ENCODE measurements around the gene MKRN2OS. TPM values are rescaled to one million over a fixed set of nuclear protein-coding genes. Genes with fewer than 3 reads are reported as not detected.

MKRN2OS gene
- total RNA-seq, result not detected

DNA sequence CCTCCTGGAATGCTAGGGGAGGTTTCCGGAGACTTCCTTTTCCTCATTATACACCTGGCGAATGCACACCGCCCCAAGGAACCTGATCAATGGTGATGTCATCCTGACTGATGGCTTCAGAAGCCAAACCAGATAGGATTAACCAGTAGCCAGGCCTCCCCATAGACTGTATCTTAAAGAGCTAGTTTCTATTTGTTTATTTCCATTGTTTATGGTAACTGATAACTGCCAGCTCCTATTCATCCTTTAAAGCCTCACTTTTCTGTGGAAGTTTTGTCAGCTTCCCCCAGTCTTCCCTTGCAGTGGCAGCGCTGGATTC lies at the start of gene MKRN2OS:
Gene MKRN2OS, minus strand, starts transcription at position 27 of the 319 bp plus-strand sequence. CDS start 35 bp downstream, outside the sequence.
- no peak for ATAC-seq

GRCh38 chr3:12593473-12593872 lies 48.2 kb upstream of the MKRN2OS start:
- Mint-ChIP-seq H3K9me3 (no peaks in the 10 kb centered on the region), H3K36me3 (peaks cover 7 to 10% of the 10 kb centered on the region in 2 donors), H3K27ac (peak overlapping the region; percentile 81 to 94)
- ATAC-seq (no peak), DNase-seq (ENCODE audit: low spot score in 2 of 2) (no peak)

More for the DNA sequence above, at the start of gene MKRN2OS:
- no peaks in the 10 kb centered on the region for H3K36me3 Mint-ChIP-seq
- DNase-seq (ENCODE audit: low spot score in 2 of 2), result no peak
- no peak within 1 kb of the TSS for H3K27ac Mint-ChIP-seq
- H3K9me3 Mint-ChIP-seq, result no peaks in the 10 kb centered on the region

GRCh38 chr3:12591997-12592715 lies 46.9 kb upstream of the MKRN2OS start:
- H3K27ac Mint-ChIP-seq, result peak overlapping the region; percentile 25 to 85
- DNase-seq (ENCODE audit: low spot score in 2 of 2), result no peak
- peak in 1 of 2 donors; percentile 34 for ATAC-seq
- H3K36me3 Mint-ChIP-seq, result peaks cover 7 to 10% of the 10 kb centered on the region in 2 donors
- H3K9me3 Mint-ChIP-seq, result no peaks in the 10 kb centered on the region

DNA sequence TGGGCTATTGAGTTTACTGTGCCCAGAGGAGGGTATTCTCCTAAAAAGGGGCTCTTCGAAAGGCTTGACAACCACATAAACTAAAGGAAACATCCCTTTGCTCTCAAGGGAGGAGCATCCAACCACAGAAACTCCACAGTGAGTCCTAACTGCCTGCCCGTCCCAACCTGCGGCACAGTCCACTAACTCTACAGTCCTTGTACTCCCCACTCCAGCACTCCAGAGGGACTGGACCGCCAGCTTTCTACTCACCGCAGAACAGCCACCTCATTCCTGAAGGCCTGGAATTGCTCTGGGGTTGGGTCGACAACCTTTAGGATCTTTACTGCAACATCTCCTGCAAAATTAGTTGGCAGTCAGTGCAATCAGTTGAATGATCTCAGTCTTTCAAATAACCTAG lies 46.2 kb upstream of the MKRN2OS start:
- Mint-ChIP-seq H3K27ac (peak overlapping the region in 1 of 2 donors; percentile 85), H3K36me3 (peaks cover 7 to 10% of the 10 kb centered on the region in 2 donors), H3K9me3 (no peaks in the 10 kb centered on the region)
- no peak for ATAC-seq
- no peak for DNase-seq (ENCODE audit: low spot score in 2 of 2)

DNA sequence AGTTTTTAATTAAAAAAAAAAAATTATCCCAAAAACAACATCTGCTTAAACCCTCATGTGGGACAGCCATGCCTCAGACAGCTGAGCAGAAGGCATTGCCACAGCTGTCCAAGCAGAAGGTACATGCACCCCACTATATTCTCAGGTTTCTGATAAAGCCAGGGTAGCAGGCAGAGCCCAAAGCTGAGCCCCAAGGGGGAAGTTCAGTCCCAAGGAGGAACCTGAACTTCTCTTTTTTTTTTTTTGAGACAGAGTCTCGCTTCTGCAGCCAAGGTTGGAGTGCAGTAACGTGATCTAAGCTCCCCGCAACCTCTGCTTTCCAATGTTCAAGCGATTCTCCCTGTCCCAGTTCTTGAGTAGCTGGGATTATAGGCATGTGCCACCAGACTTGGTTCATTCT lies 44.8 kb upstream of the MKRN2OS start:
- H3K27ac Mint-ChIP-seq, result no peak overlapping the region
- ATAC-seq, result no peak
- no peak for DNase-seq (ENCODE audit: low spot score in 2 of 2)
- no peaks in the 10 kb centered on the region for H3K9me3 Mint-ChIP-seq
- H3K36me3 Mint-ChIP-seq, result peaks cover 7 to 10% of the 10 kb centered on the region in 2 donors

DNA sequence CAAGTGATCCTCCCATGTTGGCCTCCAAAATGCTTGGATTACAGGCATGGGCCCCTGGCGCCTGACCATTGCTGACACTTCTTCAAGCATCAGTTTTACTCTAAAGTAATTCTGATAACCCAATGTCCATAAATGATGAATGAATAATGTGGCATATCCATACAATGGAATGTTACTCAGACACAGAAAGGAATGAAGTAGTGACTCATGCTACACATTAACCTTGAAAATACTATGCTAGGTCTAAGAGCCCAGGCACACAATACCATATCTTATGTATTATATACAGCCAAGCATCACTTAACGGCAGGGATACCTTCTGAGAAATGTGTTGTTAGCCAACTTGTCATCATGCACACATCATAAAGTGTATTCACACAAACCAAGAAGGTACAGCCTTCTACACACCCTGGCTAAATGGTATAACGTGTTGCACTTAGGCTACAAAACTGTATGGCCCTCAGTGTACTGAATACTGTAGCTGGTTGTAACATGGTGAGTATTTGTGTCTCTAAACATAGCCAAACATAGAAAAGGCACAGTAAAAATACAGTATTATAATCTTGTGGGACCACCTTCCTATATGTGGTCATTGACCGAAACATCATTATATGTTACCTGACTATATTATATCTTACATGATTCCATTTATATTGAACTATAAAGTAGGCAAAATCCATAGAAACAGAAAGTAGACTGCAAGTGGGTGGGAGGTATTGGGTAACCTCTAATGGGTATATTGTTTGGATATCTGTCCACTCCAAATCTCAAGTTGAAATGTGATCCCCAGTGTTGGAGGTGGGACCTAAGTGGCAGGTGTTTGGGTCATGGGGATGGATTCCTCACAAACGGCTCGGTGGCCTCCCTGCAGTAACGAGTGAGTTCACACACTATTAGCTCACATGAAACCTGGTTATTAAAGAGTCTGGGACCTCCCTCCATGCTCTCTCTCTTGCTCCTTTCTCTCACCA lies 43.0 kb upstream of the MKRN2OS start:
- H3K9me3 Mint-ChIP-seq, result no peaks in the 10 kb centered on the region
- DNase-seq (ENCODE audit: low spot score in 2 of 2) (no peak), ATAC-seq (peak in 1 of 2 donors; percentile 52)
- H3K27ac Mint-ChIP-seq, result peak overlapping the region; percentile 71 to 82
- H3K36me3 Mint-ChIP-seq, result peaks cover 8 to 13% of the 10 kb centered on the region in 2 donors

DNA sequence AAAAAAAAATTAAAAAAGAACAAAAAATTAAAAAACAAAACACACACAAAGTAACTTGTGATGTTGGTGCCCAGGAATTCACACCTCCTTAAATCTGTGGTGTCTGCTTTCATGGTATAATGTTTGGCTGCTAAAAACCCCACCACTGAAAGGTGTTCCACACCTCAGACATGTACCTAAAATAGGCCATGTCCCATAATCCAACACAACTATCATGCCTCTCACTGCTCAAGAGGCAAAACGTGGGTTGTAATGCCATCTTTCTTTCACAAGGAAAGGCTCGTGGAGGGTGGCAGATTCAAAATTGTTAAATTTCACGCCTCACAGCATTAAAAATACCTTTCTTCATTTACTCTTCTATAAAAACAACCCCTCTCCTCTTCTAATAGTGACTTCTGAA lies 41.1 kb upstream of the MKRN2OS start:
- H3K9me3 Mint-ChIP-seq, result no peaks in the 10 kb centered on the region
- peak overlapping the region in 1 of 2 donors; percentile 41 for H3K27ac Mint-ChIP-seq
- H3K36me3 Mint-ChIP-seq, result peaks cover under 1 to 13% of the 10 kb centered on the region in 2 donors
- ATAC-seq, result no peak
- no peak for DNase-seq (ENCODE audit: low spot score in 2 of 2)

- DNase-seq (ENCODE audit: low spot score in 2 of 2) (no peak), ATAC-seq (no peak)
- peak overlapping the region in 1 of 2 donors; percentile 72 for H3K27ac Mint-ChIP-seq
- peaks cover 2 to 13% of the 10 kb centered on the region in 2 donors for H3K36me3 Mint-ChIP-seq
- H3K9me3 Mint-ChIP-seq, result no peaks in the 10 kb centered on the region
Observed at GRCh38 chr3:12585970-12586369, 40.7 kb upstream of the MKRN2OS start.

DNA sequence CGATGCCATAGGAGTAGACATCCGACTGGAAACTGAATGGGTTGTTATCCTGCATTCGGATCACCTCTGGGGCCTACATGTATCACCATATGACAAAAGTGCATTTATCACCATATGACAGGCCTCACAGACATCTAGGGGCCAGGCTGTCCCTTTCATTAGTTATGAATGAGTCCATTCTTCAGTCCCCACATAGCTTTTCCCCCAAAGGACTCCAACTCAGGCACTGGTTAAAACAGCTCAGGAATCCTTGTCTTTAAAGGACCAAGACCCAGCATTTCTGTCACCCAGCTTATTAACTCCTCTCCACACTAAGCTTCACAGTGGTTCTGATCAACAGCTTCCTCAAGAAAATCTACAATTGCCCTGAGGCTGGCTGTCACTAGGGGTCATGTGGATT lies 39.9 kb upstream of the MKRN2OS start:
- Mint-ChIP-seq H3K36me3 (peaks cover 6 to 13% of the 10 kb centered on the region in 2 donors), H3K9me3 (no peaks in the 10 kb centered on the region), H3K27ac (peak overlapping the region in 1 of 2 donors; percentile 29)
- DNase-seq (ENCODE audit: low spot score in 2 of 2) (no peak), ATAC-seq (no peak)

GRCh38 chr3:12584083-12584482 lies 38.8 kb upstream of the MKRN2OS start:
- DNase-seq (ENCODE audit: low spot score in 2 of 2), result no peak
- Mint-ChIP-seq H3K27ac (peak overlapping the region; percentile 48 to 74), H3K36me3 (peaks cover 9 to 15% of the 10 kb centered on the region in 2 donors)

DNA sequence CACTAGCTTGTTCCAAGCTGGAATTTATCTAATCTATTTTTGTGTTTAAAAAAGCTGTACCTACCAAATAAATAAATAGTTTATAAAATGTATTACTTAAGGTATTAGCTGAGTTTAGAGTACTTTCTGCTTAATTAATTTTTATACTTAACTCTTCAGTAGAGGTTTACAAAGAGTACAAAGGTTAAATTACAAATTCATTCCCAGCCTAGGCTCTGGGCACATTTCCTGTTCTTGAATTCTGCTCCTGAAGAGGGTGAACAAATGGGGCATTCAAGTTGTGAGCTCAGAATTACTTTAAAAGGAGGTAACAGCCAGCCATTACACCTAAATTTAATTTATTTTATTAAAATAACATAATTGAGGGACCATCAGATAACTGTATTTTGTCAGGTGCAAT lies 38.0 kb upstream of the MKRN2OS start:
- DNase-seq (ENCODE audit: low spot score in 2 of 2) (no peak), ATAC-seq (no peak)
- H3K9me3 Mint-ChIP-seq, result no peaks in the 10 kb centered on the region
- H3K36me3 Mint-ChIP-seq, result peaks cover 7 to 22% of the 10 kb centered on the region in 2 donors
- no peak overlapping the region for H3K27ac Mint-ChIP-seq

More at GRCh38 chr3:12584083-12584482, 38.8 kb upstream of the MKRN2OS start:
- H3K9me3 Mint-ChIP-seq, result no peaks in the 10 kb centered on the region
- no peak for ATAC-seq

- peak overlapping the region; percentile 23 to 43 for H3K27ac Mint-ChIP-seq
- H3K36me3 Mint-ChIP-seq, result peaks cover 9 to 23% of the 10 kb centered on the region in 2 donors
- no peaks in the 10 kb centered on the region for H3K9me3 Mint-ChIP-seq
- ATAC-seq (no peak), DNase-seq (ENCODE audit: low spot score in 2 of 2) (no peak)
Observed at GRCh38 chr3:12582730-12583129, 37.4 kb upstream of the MKRN2OS start.

- DNase-seq (ENCODE audit: low spot score in 2 of 2) (no peak), ATAC-seq (no peak)
- H3K27ac Mint-ChIP-seq, result peak overlapping the region; percentile 67 to 93
- peaks cover 0 to 7% of the 10 kb centered on the region in 2 donors for H3K9me3 Mint-ChIP-seq
- peaks cover 35 to 49% of the 10 kb centered on the region in 2 donors for H3K36me3 Mint-ChIP-seq
Observed at GRCh38 chr3:12579905-12580304, 34.6 kb upstream of the MKRN2OS start.

- DNase-seq (ENCODE audit: low spot score in 2 of 2) (no peak), ATAC-seq (no peak)
- H3K9me3 Mint-ChIP-seq, result peaks cover 0 to 7% of the 10 kb centered on the region in 2 donors
- peaks cover 35 to 53% of the 10 kb centered on the region in 2 donors for H3K36me3 Mint-ChIP-seq
- peak overlapping the region; percentile 67 to 93 for H3K27ac Mint-ChIP-seq
Observed at GRCh38 chr3:12579456-12579855, 34.2 kb upstream of the MKRN2OS start.

DNA sequence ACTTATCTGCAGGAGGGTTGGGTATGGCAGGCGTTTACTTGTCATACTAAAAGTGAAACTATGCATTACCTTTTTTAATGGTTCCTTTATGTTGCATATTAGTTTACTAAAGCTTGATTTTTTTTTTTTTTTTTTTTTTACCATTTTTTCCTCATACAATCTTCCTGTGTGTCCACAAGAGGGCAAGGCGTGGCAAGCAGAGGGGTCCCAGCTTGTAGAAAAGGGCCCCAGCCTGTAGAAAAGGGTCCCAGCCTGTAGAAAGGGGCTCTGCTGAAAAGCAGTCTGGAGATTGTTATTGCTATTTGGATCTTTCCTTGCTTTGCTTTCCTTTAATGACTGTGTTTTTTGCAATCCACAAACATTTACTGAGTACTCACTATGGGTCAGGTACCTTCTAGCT lies 33.4 kb upstream of the MKRN2OS start:
- Mint-ChIP-seq H3K27ac (peak overlapping the region in 1 of 2 donors; percentile 93), H3K36me3 (peaks cover 33 to 60% of the 10 kb centered on the region in 2 donors), H3K9me3 (peaks cover 0 to 7% of the 10 kb centered on the region in 2 donors)
- DNase-seq (ENCODE audit: low spot score in 2 of 2) (no peak), ATAC-seq (no peak)

DNA sequence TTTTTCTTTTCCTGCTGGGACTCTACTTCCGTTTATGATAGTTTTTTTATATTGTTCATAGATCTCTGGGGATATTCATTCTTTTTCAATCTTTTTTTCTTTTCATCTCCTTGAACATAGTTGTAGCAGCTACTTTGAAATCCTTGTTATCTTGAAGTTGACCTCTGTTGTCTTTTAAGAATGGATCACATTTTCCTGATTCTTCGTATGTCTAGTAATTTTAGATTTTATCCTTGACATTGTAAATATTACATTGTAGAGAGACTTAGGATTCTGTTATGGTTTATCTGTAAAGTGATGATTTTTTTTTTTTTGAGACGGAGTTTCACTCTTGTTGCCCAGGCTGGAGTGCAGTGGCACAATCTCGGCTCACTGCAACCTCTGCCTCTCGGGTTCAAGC lies 32.1 kb upstream of the MKRN2OS start:
- Mint-ChIP-seq H3K27ac (no peak overlapping the region), H3K9me3 (peaks cover 0 to 7% of the 10 kb centered on the region in 2 donors)
- no peak for ATAC-seq

DNA sequence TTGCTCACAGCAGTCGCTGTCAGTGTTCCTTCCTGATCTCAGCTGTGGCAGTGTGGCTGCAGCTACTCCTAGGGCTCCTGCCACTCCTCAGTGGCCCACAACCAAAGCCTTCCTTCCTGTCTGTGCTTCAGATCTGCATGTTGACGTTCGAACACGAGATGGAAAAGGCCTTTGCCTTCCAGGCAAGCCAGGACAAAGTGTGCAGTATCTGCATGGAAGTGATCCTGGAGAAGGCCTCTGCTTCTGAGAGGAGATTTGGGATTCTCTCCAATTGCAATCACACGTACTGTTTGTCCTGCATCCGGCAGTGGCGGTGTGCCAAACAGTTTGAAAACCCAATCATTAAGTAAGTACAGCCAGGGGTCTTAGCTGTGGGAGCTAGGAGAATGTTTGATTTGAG lies 29.4 kb upstream of the MKRN2OS start:
- DNase-seq (ENCODE audit: low spot score in 2 of 2), result no peak
- no peak overlapping the region for H3K27ac Mint-ChIP-seq
- peaks cover 0 to 7% of the 10 kb centered on the region in 2 donors for H3K9me3 Mint-ChIP-seq

More for the DNA sequence above, 32.1 kb upstream of the MKRN2OS start:
- H3K36me3 Mint-ChIP-seq, result peaks cover 33 to 68% of the 10 kb centered on the region in 2 donors
- DNase-seq (ENCODE audit: low spot score in 2 of 2), result no peak

More for the DNA sequence above, 29.4 kb upstream of the MKRN2OS start:
- peaks cover 37 to 76% of the 10 kb centered on the region in 2 donors for H3K36me3 Mint-ChIP-seq
- no peak for ATAC-seq
